Esophagus squamous epithelium (tissue), 4 donors: Measurements from ENCODE around the gene PIPOX.

Experiments used
- POLR2A ChIP-seq, 4 donors: fragments of 450-650 bp; IDR thresholded peaks; one replicate each; pipeline ENCODE4 v1.6.1; 2017; ENCODE audit warnings: antibody characterized with exemption in 4 of 4, mild to moderate bottlenecking in 4 of 4, moderate library complexity in 3 of 4
- TF ChIP-seq, protein P1 (sequence below), 6 experiments: fragments of 450-650 bp in 4 of 6; fragments of 200-600 bp in 2 of 6; sonication (generic) in 2 of 6; IDR thresholded peaks; one replicate each; pipeline ENCODE4 v1.5.1; 2016 to 2019; ENCODE audit warnings: antibody characterized with exemption in 6 of 6, mild to moderate bottlenecking in 4 of 6, moderate library complexity in 4 of 6

DNA sequence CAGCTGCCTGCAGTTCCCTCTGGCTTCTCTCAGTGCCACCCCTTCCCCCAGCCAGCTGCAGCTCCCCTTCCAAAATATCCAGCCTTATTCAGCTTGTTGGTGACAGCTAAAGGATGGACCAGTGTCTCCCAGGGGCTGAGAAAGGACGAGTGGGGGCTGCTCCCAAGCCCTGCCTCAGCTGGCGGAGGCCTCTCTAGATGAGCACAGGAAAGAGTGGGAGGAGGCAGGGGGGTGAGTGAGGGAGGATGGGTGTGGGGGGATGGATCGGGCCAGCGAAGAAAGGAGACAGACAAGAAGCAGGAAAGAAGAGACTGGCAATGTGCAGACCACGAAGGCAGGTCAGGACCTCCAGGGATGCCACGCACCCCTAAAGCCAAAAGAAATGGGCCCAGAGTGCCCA is 17.5 kb downstream of the PIPOX start:
- no peak for TF ChIP-seq POLR2A (IDR thresholded peaks at IDR 0.05)
- TF ChIP-seq, protein P1, sequence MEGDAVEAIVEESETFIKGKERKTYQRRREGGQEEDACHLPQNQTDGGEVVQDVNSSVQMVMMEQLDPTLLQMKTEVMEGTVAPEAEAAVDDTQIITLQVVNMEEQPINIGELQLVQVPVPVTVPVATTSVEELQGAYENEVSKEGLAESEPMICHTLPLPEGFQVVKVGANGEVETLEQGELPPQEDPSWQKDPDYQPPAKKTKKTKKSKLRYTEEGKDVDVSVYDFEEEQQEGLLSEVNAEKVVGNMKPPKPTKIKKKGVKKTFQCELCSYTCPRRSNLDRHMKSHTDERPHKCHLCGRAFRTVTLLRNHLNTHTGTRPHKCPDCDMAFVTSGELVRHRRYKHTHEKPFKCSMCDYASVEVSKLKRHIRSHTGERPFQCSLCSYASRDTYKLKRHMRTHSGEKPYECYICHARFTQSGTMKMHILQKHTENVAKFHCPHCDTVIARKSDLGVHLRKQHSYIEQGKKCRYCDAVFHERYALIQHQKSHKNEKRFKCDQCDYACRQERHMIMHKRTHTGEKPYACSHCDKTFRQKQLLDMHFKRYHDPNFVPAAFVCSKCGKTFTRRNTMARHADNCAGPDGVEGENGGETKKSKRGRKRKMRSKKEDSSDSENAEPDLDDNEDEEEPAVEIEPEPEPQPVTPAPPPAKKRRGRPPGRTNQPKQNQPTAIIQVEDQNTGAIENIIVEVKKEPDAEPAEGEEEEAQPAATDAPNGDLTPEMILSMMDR (IDR thresholded peaks at IDR 0.05) = no peak
